IPS-NIHi7 (cell line): ENCODE measurements around the gene HECTD1.
"Not testable (repeated sequence)": the region's sequence is repeated elsewhere in the genome, so short reads cannot be mapped to it uniquely, and the experiment has no call there.

Source experiments
- DNase-seq: peaks from one replicate; pipeline ENCODE4 v3.0.0; 2012; ENCODE audit warnings: mixed read lengths; ENCODE audit errors: extremely low spot score

The HECTD1 gene

DNA sequence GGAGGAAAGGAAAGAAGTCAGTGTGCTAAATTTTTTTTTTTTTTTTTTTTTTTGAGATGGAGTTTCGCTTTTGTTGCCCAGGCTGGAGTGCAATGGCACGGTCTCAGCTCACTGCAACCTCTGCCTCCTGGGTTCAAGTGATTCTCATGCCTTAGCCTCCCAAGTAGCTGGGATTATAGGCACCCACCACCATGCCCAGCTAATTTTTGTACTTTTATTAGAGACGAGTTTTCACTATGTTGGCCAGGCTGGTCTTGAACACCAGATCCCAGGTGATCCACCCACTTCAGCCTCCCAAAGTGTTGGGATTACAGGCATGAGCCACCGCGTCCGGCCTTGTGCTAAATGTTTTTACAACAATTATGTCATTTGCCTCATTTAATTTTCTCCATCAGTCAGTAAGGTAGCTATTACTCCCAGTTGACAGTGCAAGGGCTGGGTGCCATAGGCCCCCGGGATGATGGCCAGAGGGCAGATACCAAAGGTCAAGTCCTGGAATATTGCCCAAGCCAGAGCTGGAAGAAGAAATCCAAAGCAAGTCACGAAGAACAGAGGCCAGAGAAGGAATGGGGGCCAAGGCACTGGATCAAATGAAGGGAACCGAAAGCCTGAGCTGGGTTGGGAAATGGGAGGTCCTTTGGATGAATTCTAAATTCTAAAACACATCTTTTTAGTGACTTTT, 154.5 kb downstream of the HECTD1 start:
- DNase-seq: not testable (repeated sequence)

DNA sequence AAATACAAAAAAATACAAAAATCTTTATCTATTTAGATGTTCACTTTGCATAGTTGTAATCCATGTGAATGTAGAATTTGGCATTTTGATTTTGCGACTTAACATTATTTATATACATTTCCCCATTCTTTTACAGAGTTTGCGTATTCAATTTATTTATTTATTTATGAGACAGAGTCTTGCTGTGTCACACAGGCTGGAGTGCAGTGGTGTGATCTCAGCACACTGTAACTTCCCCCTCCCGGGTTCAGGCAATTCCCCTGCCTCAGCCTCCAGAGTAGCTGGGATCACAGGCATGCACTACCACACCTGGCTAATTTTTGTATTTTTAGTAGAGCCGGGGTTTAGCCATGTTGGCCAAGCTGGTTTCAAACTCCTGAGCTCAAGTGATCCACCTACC, 156.1 kb downstream of the HECTD1 start:
- no peak for DNase-seq

DNA sequence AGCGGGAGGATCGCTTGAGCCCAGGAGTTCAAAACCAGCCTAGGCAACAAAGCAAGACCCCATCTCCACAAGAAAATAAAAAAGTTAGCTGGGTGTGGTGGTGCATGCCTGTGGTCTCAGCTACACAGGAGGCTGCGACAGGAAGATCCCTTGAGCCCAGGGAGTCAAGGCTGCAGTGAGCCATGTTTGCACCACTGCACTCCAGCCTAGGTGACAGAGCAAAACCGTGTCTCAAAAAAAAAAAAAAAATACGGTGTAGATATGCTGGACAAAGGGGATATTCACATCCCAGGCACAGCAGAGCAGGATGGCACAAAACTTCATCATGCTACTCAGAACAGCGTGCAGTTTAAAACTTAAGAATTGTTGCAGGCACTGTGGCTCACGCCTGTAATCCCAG, 156.6 kb downstream of the HECTD1 start:
- DNase-seq: no peak
